HG03460 (cell line): Measurements from ENCODE around the gene ZFX.

Experiments used
- ATAC-seq: cut with Tn5 transposase; IDR thresholded peaks from one replicate; pipeline ENCODE4 v1.9.1; 2021; ENCODE audit not compliant: unreplicated experiment

Gene ZFX

DNA sequence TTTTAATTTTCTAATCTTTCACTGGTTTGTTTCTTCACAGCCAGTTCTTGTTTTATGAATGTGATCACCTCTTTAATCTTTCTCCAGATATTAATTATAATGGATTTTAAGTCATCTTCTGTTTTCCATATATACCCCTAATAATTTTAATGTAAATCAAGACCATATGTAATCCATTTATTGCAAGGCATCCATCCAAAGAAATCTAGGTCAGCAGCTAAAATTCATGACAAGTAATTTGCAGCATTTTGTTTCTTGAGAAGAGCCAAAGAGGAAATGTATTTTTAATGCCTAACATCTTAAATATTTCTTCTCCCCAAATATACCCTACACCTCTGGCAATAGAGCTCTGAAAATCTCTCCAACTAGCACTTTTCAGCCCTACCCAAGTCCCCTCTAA, 83.3 kb downstream of the ZFX start:
- no peak for ATAC-seq

DNA sequence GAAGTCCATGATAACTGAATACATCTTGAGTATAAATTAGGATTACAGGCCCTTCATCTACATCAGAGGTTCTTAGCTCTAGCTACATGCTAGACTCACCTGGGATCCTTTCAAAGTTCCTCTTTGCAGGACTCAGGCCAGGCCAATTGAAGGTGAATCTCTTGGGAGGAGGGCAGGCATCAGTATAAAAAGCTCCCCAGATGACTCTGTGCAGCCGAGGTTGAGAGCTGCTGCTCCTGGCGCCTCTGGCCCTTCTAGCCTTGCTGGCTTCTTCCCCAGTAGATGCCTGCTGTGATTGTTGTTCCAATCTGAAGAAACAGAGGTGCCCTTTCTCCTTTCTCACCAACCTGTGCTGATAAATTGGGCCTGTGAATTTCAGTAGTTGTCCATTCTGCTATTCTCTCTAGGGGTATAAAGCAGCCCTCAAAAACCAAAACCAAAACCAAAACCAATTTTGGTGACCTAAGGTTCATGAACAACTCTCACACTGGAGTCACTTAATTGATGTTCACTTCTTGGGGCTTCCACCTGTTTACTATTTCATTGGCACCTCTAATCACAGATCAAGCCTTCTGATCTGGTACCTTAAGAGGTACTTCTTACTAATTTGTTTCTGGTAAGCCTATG, 85.7 kb downstream of the ZFX start:
- no peak for ATAC-seq

DNA sequence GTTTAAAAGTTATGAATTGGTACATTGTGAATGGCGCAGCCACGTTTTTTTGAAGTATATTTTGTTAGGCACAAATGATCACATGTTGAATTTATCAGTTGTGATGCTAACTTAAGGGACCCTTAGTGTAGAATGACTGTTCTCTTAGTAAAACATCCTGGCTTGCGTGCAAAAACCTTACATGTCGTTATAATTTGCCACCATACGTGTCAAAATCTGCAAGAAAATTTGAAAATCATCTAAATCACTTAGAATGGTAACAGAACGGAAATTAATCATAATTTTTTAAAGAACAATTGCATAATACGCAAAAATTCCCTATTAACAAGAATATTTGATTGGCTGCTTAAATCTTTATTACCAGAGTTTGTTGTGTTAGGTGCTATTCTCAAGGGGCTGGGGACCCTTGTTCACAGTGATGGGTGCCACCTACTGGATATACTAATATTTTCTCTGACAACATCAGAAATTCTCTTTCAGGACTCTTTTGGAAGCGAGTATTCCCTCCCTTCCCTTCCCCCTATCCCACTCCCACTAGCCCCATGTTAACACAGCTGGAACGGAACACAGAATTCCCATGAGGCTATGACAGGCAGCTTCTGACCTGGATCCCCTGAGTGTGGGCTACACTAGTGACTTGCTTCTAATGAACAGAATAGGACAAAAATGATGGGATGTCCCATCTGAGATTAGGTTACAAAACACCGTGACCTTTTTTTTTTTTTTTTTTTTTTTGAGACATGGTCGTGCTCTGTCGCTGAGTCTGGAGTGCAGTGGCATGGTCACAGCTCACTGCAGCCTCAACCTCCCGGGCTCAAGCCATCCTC, 92.5 kb downstream of the ZFX start:
- peak; percentile 7 for ATAC-seq

DNA sequence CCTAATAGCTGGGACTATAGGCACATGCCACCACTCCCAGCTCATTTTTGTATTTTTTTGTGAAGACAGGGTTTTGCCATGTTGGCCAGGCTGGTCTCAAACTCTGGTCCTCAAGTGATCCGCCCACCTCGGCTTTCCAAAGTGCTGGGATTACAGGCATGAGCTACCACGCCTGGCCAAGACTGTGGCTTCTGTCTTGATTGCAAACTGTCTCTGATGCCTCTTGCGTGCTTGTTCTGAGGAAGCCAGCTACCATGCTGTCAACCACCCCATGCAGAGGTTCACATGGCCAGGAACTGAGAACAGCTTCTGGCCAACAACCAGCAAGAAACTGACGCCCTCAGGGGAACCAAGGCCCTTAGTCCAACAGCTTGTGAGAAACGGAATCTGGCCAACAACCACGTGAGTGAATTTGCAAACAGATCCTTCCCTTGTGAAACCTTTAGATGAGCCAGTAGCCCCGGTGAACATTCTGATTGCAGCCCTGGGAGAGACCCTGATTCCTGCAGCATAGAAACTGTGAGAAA, 93.2 kb downstream of the ZFX start:
- ATAC-seq: peak; percentile 93

DNA sequence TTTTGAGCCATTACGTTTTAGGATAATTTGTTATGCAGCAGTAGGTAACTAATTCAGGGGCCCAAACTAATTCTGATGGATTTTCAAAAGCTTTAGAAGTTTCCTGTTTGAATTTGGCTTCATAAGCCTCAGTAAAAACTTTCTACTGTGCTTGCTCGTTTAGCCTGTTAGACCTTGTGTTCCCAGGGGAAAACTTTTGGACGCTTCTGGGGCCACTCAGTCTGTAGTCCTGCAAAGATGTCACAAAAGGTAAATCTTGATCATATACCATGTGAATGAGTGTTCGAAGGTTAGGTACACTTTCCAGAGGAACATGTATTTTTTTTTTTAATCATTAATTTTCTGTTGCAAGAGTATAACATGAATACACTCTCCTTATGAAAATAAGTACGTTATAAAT, 93.7 kb downstream of the ZFX start:
- ATAC-seq: peak; percentile 47

DNA sequence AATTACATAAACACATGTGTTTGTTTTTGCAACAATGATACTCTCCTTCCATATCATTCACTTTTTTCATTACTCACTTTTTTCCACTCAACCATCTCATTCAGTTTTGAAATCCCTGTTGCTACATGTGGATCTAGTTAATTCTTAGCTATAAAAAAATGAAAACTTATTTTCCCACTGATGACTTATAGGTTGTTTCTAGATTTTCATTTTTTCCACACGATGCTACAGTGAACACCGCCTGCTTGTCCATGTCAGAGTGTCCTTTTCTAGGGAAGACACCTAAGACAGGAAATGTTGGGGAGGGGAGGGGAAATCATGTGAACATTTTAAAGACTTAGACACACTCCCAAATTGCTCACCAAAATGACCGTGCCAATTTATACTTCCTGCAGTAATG, 94.2 kb downstream of the ZFX start:
- no peak for ATAC-seq

DNA sequence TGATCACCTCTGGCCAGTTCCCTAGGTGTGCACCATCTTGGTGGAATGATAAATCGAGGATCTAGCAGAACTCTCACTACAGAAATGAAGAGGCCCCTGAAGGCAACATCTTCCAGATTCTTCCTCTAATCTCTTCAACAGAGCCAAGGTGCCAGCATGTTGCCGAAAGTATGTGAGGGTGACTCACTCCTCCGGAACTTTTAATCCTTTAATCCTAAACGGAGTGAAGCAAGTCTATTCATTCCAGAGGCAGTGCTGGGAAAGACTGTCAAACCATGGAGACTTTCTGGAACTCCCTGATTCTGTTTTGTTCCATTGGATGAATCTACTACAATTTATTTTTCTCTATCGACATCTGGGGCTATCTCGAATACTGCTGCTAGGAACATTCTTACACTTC, 95.7 kb downstream of the ZFX start:
- ATAC-seq: no peak

DNA sequence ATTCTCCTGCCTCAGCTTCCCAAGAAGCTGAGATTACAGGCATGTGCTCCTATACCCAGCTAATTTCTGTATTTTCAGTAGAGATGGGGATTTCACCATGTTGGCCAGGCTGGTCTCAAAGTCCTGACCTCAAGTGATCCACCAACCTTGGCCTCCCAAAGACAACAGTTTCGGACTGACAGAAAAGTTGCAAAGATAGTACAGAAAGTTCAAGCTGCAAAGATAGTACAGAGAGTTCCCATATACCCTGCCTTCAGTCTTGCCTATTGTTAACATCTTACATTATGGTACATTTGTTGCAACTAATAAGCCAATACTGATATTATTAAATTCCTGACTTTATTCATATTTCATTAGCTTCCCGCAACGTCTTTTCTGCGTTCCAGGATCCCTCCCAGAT, 98.5 kb downstream of the ZFX start:
- no peak for ATAC-seq

DNA sequence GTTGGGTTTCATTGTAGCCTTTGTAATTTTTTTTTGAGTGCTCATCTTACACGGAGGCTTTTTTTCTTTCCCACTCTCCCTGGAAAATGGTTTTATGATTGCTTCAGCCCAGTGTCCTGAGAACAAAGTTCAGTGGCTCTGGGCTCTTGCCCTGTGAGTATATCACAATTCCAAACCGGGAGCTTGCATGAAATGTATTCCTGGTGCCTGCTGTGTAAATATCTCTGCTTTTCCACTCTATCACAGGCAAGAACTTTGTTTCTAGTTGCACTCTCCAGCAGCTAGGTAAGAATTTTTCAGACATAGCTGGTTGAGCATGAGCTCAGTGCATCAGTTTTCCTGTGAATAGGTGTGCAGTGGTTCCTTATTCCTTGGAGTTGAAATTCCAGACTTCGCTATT, 103.5 kb downstream of the ZFX start:
- no peak for ATAC-seq

DNA sequence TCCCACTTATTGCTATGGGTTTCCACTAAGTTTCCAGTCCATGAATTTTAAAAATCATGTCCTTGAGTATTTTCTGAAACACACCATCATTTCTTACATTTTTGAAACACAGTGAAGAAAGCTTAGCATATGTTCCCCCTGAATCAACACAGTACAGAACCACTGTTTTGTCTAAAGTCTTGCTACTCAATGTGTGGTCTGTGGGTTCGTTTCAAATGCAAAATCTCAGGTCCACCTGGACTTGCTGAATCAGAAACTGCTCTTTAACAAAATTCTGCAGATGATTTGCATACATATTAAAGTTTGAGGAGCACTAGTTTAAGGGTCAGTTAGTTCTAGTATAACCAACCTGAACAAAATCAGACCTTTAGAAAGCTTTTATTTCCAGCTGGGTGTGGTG, 103.9 kb downstream of the ZFX start:
- ATAC-seq: peak; percentile 42

DNA sequence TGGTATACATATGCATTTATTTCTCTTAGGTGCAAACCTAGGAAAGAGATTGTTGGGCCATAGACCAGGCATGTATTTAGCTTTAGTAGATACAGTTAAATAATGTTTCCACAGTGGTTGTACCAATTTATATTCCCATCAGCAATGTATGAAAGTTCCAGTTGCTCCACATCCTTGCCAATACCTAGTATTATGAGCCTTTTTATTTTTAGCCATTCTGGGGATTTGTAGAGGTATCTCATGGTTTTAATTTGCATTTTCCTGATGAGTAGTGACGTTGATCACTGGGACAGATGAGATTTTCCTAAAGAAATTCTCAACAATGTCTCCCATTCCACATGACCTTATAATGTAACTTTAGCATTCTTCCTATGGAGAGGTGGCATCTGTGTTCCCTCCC, 107.5 kb downstream of the ZFX start:
- no peak for ATAC-seq

DNA sequence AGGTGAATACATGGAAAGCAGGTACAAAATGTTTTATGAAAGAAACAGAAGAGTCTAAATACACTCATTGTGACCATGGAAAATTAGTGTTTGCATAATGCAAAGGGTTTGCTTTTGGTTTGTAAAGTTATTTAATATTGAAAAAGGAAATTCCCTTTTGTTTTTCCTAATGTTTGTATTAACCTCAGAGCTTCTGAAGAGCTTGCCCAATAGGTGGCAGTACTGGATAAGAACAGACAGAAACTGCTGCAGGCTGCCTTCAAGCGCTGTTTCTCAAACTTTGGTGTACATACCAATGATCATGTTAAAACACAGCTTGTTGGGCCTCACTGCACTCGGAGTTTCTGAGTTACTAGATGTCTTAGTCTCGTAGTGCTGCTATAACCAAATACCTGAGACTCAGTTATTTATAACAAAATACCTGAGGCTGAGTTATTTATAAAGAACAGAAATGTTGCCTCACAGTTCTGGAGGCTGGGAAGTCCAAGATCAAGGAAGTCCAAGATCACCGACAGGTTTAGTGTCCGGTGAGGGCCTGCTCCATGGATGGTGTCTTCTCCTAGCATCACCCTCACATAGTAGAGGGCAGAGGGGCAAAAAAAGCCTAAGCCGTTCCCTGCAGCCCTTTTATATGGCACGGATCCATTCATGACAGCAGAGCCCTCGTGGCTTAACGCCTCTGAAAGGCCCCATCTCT, 110.2 kb downstream of the ZFX start:
- no peak for ATAC-seq

DNA sequence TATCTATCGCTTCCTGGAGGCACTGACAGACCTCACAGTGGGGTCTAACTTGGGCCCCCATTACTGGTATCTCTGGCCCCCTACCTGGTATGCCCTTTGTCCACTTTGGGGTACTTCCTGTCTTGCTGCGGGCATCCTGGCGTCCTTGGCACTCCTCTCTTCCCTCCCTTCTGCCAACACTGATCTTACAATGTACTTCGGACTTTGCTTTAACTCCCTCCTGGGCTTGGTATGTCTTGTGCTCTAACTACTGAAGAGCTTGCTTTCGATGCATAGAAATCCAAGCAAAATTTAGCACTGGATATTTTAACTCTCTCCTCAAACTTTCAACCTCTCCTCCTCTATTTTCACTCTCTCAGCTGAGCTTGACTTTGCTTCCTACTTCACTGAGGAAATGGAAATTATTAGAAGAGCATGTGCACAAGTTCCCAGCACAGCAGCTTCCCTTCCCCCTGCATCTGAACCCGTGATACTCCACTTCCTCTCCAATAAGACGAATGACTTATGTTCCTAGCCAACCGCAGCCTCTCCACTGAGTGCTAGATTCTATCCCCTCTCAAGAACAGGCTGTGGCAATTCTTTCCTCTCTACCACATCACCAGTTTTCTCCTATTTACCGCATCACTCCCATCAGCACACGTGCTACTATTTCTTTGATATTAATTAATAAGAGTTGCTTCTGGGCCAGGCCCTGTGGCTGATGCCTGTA, 111.5 kb downstream of the ZFX start:
- ATAC-seq: no peak

DNA sequence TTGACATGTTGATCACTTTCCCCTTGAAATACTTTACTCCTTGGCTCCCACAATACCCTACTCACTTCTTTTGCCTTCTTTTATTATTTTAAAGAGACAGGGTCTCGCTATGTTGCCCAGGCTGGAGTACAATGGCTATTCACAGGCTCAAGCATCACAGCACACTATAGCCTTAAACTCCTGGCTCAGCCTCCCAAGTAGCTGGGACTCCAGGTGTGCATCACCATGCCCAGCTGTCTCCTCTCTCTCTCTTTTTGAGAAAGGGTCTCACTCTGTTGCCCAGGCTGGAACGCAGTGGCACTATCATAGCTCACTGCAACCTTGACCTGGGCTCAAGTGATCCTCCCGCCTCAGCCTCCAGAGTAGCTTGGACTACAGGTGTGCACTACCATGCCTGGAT, 112.8 kb downstream of the ZFX start:
- ATAC-seq: no peak

DNA sequence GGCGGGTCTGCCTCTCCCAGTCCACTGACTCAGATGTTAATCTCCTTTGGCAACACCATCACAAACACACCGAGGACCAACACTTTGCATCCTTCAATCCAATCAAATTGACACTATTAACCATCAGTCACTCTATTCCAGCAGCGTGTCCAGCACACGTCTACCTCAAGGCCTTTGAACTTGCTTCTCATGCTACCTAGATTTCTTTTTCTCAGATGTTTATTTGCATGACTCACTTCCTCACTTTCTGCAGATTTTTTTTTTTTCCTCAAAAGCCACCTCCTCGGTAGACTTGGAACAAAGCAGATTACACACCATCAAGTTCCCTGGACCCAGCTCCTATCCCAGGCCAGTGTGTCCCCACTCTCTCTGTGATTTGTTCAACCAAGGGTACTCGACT, 114.9 kb downstream of the ZFX start:
- ATAC-seq: no peak
